GM18907 (cell line): ENCODE results near the gene MINDY4.

ENCODE experiments used
- ATAC-seq: cut with Tn5 transposase; IDR thresholded peaks from one replicate; pipeline ENCODE4 v1.9.1; 2021; ENCODE audit warnings: mild to moderate bottlenecking, moderate library complexity; ENCODE audit not compliant: unreplicated experiment

The MINDY4 gene

GRCh38 chr7:30871655-30872054 lies 100.4 kb downstream of the MINDY4 start:
- no peak for ATAC-seq

- ATAC-seq, result no peak
These were observed 102.0 kb downstream of the MINDY4 start for GRCh38 chr7:30873207-30873606.

- ATAC-seq, result no peak
These were observed 102.4 kb downstream of the MINDY4 start for GRCh38 chr7:30873656-30874055.

GRCh38 chr7:30874656-30875302 lies 103.6 kb downstream of the MINDY4 start:
- ATAC-seq, result no peak

GRCh38 chr7:30877015-30877769 lies 106.0 kb downstream of the MINDY4 start:
- no peak for ATAC-seq

GRCh38 chr7:30877993-30878392 lies 106.8 kb downstream of the MINDY4 start:
- no peak for ATAC-seq

- ATAC-seq, result no peak
These were observed 108.2 kb downstream of the MINDY4 start for GRCh38 chr7:30879139-30880124.

GRCh38 chr7:30880125-30880720 lies 109.0 kb downstream of the MINDY4 start:
- no peak for ATAC-seq

- ATAC-seq, result no peak
These were observed 109.7 kb downstream of the MINDY4 start for GRCh38 chr7:30880941-30881340.

- ATAC-seq, result no peak
These were observed 110.2 kb downstream of the MINDY4 start for GRCh38 chr7:30881448-30881847.

- no peak for ATAC-seq
These were observed 113.7 kb downstream of the MINDY4 start for GRCh38 chr7:30884881-30885280.

GRCh38 chr7:30886608-30887011 lies 115.4 kb downstream of the MINDY4 start:
- no peak for ATAC-seq

GRCh38 chr7:30887464-30887872 lies 116.3 kb downstream of the MINDY4 start:
- no peak for ATAC-seq

GRCh38 chr7:30888747-30889146 lies 117.5 kb downstream of the MINDY4 start:
- no peak for ATAC-seq

GRCh38 chr7:30890226-30890625 lies 119.0 kb downstream of the MINDY4 start:
- ATAC-seq, result no peak

- ATAC-seq, result no peak
These were observed 122.1 kb downstream of the MINDY4 start for GRCh38 chr7:30893357-30893756.

GRCh38 chr7:30894009-30894408 lies 122.8 kb downstream of the MINDY4 start:
- ATAC-seq, result no peak

GRCh38 chr7:30894866-30895605 lies 123.8 kb downstream of the MINDY4 start:
- ATAC-seq, result no peak

- ATAC-seq, result no peak
These were observed 124.8 kb downstream of the MINDY4 start for GRCh38 chr7:30896036-30896435.
